Left hindlimb (tissue), 1 donor: ENCODE measurements around the gene GPD1.
A peak's percentile ranks its signal among the peaks of the same experiment; 100 is the strongest.

Experiments
- DNase-seq: peaks from one replicate; pipeline ENCODE4 v3.0.0-alpha.2; 2018

The GPD1 gene

GRCh38 chr12:50102646-50103309, 1.0 kb upstream of the GPD1 start:
- DNase-seq = no peak

GRCh38 chr12:50103351-50103750, 457 bp upstream of the GPD1 start:
- DNase-seq = no peak

GRCh38 chr12:50104417-50105366, 884 bp downstream of the GPD1 start:
- DNase-seq = no peak

- no peak for DNase-seq
Observed at GRCh38 chr12:50105913-50106450, 2.2 kb downstream of the GPD1 start.

- no peak for DNase-seq
Observed at GRCh38 chr12:50106907-50107306, 3.1 kb downstream of the GPD1 start.

GRCh38 chr12:50107416-50108268, 3.8 kb downstream of the GPD1 start:
- DNase-seq = no peak

- DNase-seq = no peak
Observed at GRCh38 chr12:50109319-50109718, 5.5 kb downstream of the GPD1 start.

GRCh38 chr12:50110127-50110761, 6.4 kb downstream of the GPD1 start:
- no peak for DNase-seq

- DNase-seq = peak; percentile 52
Observed at GRCh38 chr12:50110762-50111351, 7.0 kb downstream of the GPD1 start.

- no peak for DNase-seq
Observed at GRCh38 chr12:50111395-50111692, 7.5 kb downstream of the GPD1 start.

- peak; percentile 100 for DNase-seq
Observed at GRCh38 chr12:50111693-50112455, 8.1 kb downstream of the GPD1 start, which contains the start of gene COX14. COX14 (plus strand) TSS chr12:50112236; CDS start chr12:50120044, 7,808 bp downstream.

GRCh38 chr12:50112456-50113218, 8.8 kb downstream of the GPD1 start:
- DNase-seq = peak; percentile 54

- no peak for DNase-seq
Observed at GRCh38 chr12:50117057-50117622, 13.3 kb downstream of the GPD1 start.

GRCh38 chr12:50119387-50119786, 15.6 kb downstream of the GPD1 start:
- no peak for DNase-seq

GRCh38 chr12:50120521-50120920, 16.7 kb downstream of the GPD1 start:
- DNase-seq = no peak

- no peak for DNase-seq
Observed at GRCh38 chr12:50120953-50121352, 17.1 kb downstream of the GPD1 start.

GRCh38 chr12:50121641-50122040, 17.8 kb downstream of the GPD1 start:
- no peak for DNase-seq

- DNase-seq = no peak
Observed at GRCh38 chr12:50123203-50123602, 19.4 kb downstream of the GPD1 start.

GRCh38 chr12:50127546-50127945, 23.7 kb downstream of the GPD1 start:
- DNase-seq = no peak

GRCh38 chr12:50129290-50129689, 25.5 kb downstream of the GPD1 start:
- DNase-seq = no peak
